ENCODE results near the gene CTNND2.
"Not testable (repeated sequence)": the region's sequence is repeated elsewhere in the genome, so short reads cannot be mapped to it uniquely, and the experiment has no call there.

CTNND2 gene

GRCh38 chr5:11013793-11014192, 890.5 kb downstream of the CTNND2 start:
- no peak for TF ChIP-seq CTCF (IDR thresholded peaks at IDR 0.05; ENCODE audit: insufficient read depth, missing control alignments)
- DNase-seq (ENCODE audit: insufficient read length, low spot score): no peak
- FAIRE-seq: no peak

- TF ChIP-seq CTCF (IDR thresholded peaks at IDR 0.05; ENCODE audit: insufficient read depth, missing control alignments): no peak
- FAIRE-seq (no peak), DNase-seq (ENCODE audit: insufficient read length, low spot score) (no peak)
Measured at GRCh38 chr5:11012295-11012694, 892.0 kb downstream of the CTNND2 start.

DNA sequence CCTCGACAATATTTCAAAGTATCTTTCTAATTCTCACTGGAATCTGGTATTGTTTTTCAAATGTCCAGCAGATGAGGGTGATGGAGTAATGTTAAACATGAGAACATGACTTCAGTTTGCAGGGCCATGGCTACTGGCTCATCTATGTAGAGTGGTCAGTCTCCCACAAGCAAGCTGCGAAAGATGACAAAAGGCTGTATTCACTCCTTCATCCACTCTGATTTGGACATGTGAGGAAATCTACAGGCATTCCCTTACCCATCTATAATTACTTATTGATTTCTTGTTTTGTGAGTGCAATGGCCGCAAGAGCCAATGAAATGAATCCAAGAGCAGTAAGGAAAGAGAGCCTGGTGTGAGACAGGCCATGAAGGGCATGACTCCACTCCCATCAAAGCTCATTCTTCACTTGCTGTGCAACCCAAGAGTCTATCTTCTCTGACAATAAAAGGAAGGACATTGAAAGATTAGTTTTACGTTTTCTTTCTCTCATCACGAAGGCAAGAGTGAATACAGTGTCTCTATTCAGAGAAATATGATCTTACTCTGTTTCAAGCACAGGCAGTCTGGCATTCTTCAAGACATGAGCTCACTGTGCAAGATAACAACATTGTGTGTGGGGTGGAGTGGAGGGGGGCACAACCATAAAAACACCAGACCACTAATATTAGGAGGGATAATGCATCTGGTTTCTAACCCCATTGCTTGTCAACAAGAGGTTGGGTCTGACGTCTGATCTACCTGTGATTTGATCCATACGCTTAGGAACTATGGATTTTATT, 893.6 kb downstream of the CTNND2 start:
- DNase-seq (ENCODE audit: insufficient read length, low spot score) (no peak), FAIRE-seq (no peak)
- no peak for TF ChIP-seq CTCF (IDR thresholded peaks at IDR 0.05; ENCODE audit: insufficient read depth, missing control alignments)

DNA sequence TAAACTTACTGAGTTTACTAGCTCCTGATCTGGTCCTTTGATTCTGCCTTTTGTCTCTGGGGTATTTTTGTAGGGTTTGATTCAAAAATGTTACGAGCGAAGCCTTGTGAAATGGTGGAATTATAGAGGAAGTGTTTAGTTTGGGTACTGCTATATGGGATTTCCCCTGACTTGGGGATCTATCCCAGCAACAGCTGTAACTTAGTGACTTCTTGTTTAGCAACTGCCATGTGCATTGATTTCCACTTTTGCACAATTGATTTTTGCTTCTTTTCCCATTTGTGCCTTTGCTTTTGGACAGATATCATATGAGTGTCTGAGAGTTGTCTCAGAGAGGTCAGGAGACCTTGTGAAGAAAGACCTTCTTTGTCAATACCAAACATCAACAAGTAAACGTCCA, 894.7 kb downstream of the CTNND2 start:
- no peak for TF ChIP-seq CTCF (IDR thresholded peaks at IDR 0.05; ENCODE audit: insufficient read depth, missing control alignments)
- FAIRE-seq: no peak
- no peak for DNase-seq (ENCODE audit: insufficient read length, low spot score)

- no peak for FAIRE-seq
- no peak for DNase-seq (ENCODE audit: insufficient read length, low spot score)
- no peak for TF ChIP-seq CTCF (IDR thresholded peaks at IDR 0.05; ENCODE audit: insufficient read depth, missing control alignments)
Measured at GRCh38 chr5:11007269-11007870, 896.9 kb downstream of the CTNND2 start.

DNA sequence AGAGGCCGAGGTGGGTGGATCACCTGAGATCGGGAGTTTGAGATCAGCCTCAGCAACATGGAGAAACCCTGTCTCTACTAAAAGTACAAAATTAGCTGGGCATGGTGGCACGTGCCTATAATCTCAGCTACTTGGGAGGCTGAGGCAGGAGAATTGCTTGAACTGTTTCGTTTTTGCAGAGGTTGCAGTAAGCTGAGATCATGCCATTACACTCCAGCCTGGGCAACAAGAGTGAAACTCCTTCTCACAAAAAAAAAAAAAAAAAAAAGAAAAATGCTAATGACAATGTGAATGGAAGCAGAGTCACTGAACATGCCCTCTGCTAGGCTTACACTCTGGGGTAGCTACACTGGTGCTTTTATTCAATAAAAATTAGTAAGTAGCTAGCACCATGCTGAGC, 899.7 kb downstream of the CTNND2 start:
- not testable (repeated sequence) for DNase-seq (ENCODE audit: insufficient read length, low spot score); FAIRE-seq

DNA sequence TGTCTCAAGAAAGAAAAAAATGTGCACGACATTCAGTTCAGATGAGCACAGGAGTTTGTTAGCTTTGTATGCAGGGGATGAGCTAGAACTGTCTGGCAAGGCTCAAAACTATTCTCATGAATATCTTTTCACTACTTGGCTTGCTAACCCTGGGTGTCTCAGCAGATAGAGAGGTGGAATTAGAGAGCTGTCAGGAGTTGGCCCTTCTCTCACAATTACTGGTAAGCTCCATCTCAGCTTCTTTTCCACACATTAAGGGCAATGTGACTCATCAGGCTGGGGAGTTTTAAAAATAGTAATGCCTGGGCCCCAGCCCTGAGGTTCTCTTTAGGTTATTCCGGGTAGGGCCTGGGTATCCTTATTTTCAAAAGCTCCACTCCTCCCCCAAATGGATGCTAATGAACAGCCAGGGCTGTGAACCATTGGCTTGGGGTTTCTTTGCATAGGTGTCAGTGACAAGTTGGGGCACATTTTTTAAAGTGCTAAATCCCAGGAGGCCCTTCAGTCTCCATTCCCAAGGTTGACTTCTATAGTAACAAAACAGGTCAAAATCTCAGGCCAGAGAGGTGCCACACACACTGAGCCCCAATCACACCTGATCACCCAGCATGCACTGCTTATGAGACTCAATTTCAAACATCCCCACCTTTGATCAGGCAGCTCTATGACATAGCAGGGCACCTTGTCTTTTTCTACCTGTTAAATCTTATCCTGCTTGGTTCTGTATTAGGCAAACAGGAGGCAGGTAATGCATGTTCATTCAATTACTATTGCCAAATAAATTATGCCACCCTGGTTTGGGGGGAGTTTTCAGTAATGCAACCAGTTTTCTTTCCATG, 903.5 kb downstream of the CTNND2 start:
- TF ChIP-seq CTCF (IDR thresholded peaks at IDR 0.05; ENCODE audit: insufficient read depth, missing control alignments): no peak
- no peak for DNase-seq (ENCODE audit: insufficient read length, low spot score)
- FAIRE-seq: no peak

Measured in D721Med (cell line).